ENCODE results near the gene ICOSLG. TPM values are rescaled to one million over a fixed set of nuclear protein-coding genes. Genes with fewer than 3 reads are reported as not detected.
A peak's percentile ranks its signal among the peaks of the same experiment; 100 is the strongest.

The ICOSLG gene
- total and polyA plus RNA-seq, 2 of the 13 experiments (the other 11 are each of a cell fraction or from before 2014, with no cell fraction given), result 0.51 to 1.3 TPM

DNA sequence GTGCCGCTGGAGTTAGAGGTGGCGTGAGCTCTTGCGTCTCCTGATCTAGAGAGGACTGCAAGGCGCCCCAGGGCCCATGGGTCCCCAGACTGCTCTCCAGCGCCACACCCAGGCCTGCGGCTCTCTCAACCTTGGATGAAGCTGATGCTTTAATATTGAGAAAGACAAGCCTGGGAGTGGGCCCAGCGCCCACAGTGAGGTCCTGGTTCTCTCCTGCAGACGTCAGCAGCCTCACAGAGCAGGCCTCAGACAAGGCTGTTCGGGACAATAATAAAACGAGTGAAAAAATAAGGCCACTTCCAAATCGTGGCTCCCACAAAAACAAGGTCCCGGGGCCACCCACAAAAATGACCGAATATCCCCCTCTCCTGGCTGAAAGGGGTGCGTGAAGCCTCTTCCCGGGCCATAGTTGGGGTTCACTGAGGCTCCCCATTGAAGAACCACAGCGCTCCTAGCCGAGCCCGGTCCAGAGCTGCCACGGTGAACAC, 27.0 kb upstream of the ICOSLG start:
- Histone ChIP-seq H3K36me3 (replicated peaks in 1 of 2; ENCODE audit: control insufficient read depth in 1 of 2, insufficient read depth in 2 of 2, low read length in 2 of 2) (no peaks in the 10 kb centered on the region), H3K4me1 (ENCODE audit: insufficient read depth, low read length) (peaks cover 25% of the 10 kb centered on the region), H4K20me1 (ENCODE audit: insufficient read depth, low read length) (no peaks in the 10 kb centered on the region), H3K9me3 (ENCODE audit: low read length) (no peaks in the 10 kb centered on the region), H3K27ac (ENCODE audit: extremely low read length, insufficient read depth, low read length) (no peak overlapping the region), H2AFZ (ENCODE audit: low read length) (no peak overlapping the region), H3K4me3 (replicated peaks in 1 of 3; ENCODE audit: insufficient read depth in 1 of 3, low read depth in 2 of 3, low read length in 3 of 3) (no peak overlapping the region; a peak in 1 of 6 replicates), H3K4me2 (ENCODE audit: low read depth, low read length) (peak overlapping the region; percentile 42), H3K79me2 (ENCODE audit: insufficient read depth, low read length) (no peaks in the 10 kb centered on the region), H3K9ac (ENCODE audit: insufficient read depth, low read depth, low read length) (no peak overlapping the region), H3K27me3 (ENCODE audit: control insufficient read depth in 1 of 2, insufficient read depth in 2 of 2, low read length in 2 of 2) (peaks cover 1 to 7% of the 10 kb centered on the region in 2 experiments; a peak in 1 of 5 replicates)
- DNase-seq (ENCODE audit: low spot score), result peak; percentile 35
- peak; percentile 87 for ATAC-seq
- 38% methylated on average over 17 of the region's 19 CpGs for WGBS (ENCODE audit: low lambda C conversion rate)
- TF ChIP-seq RAD21 (CRISPR knock-in tag; IDR thresholded peaks at IDR 0.05), result peak; percentile 82
- TF ChIP-seq, protein P1, sequence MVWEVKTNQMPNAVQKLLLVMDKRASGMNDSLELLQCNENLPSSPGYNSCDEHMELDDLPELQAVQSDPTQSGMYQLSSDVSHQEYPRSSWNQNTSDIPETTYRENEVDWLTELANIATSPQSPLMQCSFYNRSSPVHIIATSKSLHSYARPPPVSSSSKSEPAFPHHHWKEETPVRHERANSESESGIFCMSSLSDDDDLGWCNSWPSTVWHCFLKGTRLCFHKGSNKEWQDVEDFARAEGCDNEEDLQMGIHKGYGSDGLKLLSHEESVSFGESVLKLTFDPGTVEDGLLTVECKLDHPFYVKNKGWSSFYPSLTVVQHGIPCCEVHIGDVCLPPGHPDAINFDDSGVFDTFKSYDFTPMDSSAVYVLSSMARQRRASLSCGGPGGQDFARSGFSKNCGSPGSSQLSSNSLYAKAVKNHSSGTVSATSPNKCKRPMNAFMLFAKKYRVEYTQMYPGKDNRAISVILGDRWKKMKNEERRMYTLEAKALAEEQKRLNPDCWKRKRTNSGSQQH (CRISPR knock-in tag; IDR thresholded peaks at IDR 0.05; ENCODE audit: low read depth), result no peak
- TF ChIP-seq GPN1 (CRISPR knock-in tag; IDR thresholded peaks at IDR 0.05; ENCODE audit: borderline replicate concordance), result no peak
- peak; percentile 60 for TF ChIP-seq SMC3 (IDR thresholded peaks at IDR 0.05; ENCODE audit: low read length)
- TF ChIP-seq ZNF501 (CRISPR knock-in tag; IDR thresholded peaks at IDR 0.05), result peak; percentile 61
- no peak for TF ChIP-seq YEATS4 (CRISPR knock-in tag; IDR thresholded peaks at IDR 0.05; ENCODE audit: borderline replicate concordance)
- TF ChIP-seq, protein P2, sequence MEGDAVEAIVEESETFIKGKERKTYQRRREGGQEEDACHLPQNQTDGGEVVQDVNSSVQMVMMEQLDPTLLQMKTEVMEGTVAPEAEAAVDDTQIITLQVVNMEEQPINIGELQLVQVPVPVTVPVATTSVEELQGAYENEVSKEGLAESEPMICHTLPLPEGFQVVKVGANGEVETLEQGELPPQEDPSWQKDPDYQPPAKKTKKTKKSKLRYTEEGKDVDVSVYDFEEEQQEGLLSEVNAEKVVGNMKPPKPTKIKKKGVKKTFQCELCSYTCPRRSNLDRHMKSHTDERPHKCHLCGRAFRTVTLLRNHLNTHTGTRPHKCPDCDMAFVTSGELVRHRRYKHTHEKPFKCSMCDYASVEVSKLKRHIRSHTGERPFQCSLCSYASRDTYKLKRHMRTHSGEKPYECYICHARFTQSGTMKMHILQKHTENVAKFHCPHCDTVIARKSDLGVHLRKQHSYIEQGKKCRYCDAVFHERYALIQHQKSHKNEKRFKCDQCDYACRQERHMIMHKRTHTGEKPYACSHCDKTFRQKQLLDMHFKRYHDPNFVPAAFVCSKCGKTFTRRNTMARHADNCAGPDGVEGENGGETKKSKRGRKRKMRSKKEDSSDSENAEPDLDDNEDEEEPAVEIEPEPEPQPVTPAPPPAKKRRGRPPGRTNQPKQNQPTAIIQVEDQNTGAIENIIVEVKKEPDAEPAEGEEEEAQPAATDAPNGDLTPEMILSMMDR (CRISPR knock-in tag; IDR thresholded peaks at IDR 0.05), result peak; percentile 76
- peak; percentile 70 for TF ChIP-seq STAG1 (CRISPR knock-in tag; IDR thresholded peaks at IDR 0.05)
- intact Hi-C loops (cut with micrococcal nuclease; ENCODE audit: unreplicated experiment), result no loop called here
- no peak for FAIRE-seq
- in situ Hi-C loops (cut with HindIII; ENCODE audit: extremely low pct_ligation_motif_present, low pct_unique_long_range_greater_than_20kb), result no loop called here
- CTCF ChIA-PET (ENCODE audit: low intra/inter-chr PET ratio, low total read pairs), result no interaction called here
- no TSS peak for BruUV-seq (replicated peaks)
- POLR2A ChIA-PET, result no interaction called here
